ENCODE results near the gene PRSS38.

- TF ChIP-seq CTCF (IDR thresholded peaks at IDR 0.05) (no peak), POLR2AphosphoS5 (IDR thresholded peaks at IDR 0.05; ENCODE audit: low read depth, low read length) (no peak)
These were observed 35.8 kb upstream of the PRSS38 start for GRCh38 chr1:227779685-227780084.
